HG02870 (cell line): ENCODE results near the gene SRRD.

Experiments used
- ATAC-seq: cut with Tn5 transposase; IDR thresholded peaks from one replicate; pipeline ENCODE4 v1.9.1; 2021; ENCODE audit warnings: mild to moderate bottlenecking, moderate library complexity; ENCODE audit not compliant: unreplicated experiment

The SRRD gene

DNA sequence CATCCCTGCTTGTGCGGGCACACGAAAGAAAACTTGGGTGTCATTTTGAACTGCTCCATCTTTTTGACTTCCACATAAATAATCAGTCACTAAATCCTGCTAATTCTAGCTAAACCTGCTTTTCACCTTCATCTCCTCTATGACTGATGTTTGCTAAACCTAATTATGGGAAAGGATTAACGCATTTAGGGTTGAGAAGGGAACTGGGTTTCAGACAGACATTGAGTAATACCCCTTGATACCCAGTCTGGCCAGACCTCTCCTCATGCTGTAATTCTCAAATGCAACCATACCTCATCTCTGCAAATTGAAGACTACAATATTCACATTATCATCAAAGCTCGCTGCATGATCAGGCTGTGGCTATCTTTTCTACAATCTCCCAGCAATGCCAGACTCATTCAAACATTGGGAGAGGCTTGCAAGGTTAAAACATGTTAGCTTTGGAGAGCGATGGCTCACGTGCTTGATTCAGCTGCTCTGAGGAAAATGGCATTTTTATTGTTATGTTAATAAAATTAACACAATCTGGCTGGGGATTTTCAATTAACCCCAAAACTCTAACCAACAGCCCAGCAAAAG is 2.5 kb upstream of the SRRD start:
- ATAC-seq: no peak

DNA sequence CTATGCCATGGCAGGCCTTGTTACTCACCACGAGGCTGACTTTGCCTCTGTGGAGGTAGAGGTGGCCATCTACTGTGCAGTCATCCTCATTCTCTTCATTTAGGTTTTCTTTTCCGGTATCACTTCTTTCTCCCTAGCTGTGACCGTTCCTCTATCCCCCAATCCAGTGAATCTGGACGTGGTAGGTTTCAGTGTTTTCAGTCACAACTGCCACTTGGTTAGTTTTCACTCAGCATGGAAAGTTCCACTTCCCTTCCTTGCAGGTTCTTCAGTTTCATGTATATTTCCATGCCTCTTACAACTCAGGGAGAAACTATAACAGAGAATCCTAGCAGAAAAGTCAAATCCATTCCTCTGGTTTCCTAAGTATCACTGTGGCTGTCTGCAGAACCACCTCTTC is 2.0 kb upstream of the SRRD start:
- ATAC-seq: no peak

DNA sequence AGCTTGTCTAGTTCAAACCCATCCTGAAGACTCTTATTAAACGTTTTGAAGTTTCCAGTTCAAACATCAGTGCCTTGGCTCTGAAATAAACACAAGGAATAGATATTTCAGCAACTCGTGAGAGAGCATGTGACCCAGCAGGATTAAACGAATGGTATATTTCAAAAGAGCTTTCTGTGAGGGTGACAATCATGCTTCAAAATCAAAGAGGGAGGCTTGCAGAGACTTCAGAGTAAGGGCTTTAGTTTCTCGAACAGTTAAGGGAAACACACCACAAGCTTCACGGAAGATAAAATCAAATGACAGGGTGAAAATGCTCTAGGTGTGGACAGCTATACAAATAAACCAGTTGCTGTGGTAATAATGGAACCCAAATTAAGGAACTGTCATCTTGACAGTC is 1.5 kb upstream of the SRRD start:
- no peak for ATAC-seq

DNA sequence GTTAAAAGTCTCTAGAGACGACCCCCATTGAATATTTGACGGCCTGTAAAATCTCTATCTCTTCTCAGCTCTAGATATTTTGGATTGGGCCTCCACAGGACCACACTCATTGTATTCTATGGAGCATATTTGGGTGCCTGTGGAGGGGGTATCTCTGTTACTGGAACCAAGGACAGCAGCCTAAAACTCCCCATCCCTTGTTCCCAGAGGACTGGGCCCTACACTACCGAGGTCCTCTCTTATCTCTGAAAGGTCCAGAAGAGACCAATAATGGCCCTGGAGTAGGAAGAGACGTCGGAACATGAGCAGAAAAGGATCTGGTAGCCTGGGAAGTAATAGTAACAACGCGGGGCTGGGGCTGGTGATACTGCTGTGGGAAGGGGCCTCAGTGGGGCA is 636 bp upstream of the SRRD start:
- no peak for ATAC-seq

DNA sequence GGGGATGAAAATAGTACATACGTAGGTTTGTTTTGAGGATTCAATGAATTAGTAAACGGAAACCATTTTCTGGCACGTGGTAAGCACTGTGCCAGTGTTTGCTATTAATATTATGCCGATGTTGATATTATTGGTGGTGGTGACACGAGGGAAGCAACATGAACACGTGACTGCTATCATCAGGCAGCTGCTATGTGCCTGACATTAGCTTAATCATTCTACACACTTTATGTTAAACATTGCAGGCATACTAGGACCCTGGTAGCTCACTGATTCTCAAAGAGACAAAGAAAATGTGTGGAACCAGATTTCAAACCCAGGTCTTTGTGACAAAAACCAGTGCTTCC is 656 bp downstream of the SRRD start:
- ATAC-seq: no peak

DNA sequence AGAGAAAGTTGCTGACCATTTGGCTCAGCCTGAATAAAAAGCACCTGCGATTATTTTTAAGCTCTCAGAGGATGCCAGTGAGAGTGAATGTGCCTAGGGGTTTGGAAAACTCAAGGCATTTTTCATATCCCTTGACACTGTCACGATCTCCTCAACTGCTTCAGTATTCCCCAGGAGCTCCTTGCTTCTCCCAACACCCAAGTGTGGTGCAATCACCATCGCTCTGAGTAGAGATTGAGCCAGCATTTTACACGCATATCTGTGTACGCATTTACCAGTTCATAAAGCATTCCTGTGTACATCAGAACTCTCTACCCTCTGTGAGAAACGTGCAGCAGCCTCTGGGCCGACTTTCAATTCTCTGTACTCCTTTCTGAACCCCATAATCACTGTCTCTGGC is 1.3 kb downstream of the SRRD start:
- no peak for ATAC-seq

DNA sequence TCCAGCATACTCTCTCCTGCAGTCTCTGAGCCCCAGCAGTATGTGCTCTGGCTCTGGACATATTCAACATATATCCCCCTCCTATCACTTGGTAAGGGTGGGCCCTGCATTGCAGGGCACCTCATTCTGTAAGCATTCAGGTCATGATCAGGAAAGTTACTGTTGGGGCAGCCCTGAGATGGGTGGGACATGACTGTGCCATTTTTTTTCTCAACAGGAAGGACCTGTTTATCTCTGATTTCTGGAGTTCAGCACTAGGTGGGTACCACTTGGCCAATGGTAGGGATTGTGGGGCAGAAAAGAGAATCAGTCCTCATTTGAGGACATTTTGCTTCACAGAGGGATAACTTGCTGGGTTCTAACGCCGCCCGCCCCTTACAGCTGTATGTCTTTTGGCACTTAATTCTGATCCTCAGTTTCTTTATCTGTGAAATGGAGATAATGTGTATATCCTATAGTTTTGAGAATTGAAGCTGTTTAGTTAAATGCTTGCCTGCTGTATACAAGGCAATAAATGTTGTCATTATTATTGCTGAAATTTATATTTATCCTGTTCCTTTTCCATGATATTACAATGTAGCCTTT is 2.2 kb downstream of the SRRD start:
- ATAC-seq: no peak

DNA sequence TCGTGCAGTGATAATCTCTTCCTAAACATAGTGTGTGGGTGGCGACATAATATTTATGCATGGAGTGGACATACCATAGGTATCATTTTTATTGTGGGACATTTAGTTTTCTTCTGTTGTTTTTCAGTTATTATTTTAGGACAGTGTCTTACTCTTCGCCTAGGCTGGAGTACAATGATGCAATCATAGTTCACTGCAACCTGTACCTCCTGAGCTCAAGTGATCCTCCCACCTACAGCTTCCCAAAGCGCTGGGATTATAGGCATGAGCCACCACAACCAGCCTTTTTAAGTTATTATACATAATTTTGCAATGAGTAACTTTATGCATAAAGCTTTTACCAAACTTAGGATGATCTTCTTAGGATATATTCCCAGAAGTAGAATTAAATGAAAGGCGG is 2.7 kb downstream of the SRRD start:
- no peak for ATAC-seq

DNA sequence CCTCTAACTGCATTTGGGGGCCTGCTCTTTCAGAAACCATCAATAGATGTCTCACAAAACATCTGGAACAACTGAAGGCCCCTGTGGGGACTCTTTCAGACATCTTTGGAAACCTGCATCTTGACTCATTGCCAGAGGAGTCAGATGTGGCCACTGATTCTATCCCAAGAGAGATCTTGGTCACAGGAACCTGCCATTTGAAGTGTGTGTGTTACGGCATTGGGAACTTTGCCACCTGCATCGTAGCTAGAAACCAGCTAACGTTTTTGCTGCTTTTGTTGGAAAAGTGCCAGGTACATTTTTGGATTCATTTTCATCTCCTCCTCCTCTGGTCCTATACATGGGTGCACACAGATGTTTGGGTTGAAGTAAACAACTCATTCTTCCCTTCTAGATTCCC is 4.3 kb downstream of the SRRD start:
- ATAC-seq: no peak

DNA sequence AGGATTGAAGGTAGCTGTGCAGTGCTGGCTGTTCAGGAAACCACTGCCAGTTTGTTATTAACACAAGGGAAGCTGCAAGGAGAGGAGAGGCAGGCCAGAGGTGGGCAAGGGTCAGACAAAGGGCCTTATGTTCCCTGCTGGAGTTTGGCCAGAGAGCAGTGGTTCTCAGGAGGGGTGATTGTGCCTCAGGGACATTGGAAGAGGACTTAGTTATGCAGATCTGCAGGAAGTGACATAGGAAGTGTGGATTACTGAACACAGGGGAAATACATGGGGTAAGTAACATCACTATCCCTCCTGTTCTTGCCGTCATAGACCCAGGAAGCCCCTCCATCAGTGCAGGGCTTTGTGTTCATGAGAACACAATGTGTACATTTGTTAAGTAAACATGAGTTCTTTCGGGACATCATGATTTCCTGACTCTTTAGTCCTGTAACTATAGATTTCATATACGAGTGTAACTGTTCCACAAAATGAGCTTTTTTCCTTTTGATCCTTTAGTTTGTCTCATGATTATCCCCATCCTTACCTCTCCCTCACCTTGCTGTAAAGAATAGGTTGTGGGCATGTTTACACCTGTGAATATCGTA is 5.9 kb downstream of the SRRD start:
- no peak for ATAC-seq

DNA sequence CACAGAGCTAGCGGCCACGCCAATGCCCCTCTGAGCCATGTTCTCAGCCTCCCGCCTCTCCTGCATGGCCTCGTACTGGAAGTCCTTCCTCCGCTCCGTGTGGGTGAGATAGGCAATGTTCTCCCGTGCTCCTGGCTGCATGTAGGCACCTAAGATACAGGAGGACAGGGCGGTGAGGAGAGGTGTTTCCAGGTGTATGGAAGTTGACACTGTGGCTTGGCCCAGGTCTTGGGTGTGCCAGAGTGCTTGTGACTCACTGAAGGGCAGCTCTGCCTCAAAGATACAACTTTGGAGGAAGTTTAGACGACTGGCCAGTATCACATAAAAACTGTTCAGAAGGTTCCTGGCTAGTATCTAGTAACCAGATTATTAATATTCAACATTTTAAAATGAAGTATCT is 8.5 kb downstream of the SRRD start:
- no peak for ATAC-seq

DNA sequence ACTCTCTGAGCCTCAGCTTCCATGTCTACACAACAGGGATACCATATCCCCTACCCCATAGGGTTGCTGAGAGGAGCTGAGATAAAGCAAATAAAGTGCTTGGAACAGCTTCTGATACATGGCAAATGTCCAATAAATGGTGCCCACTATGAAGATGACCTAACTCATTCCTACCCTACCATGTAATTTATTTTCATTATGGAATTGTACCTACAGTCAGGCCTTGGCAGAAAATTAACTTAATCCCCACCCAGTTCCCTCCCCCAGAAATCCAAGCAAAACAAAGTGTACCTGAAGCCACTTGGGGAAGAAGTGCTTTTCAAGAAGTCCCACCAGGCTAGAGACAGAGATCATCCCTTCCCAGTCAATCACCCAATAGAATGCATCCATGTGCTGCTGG is 10.8 kb downstream of the SRRD start:
- ATAC-seq: no peak

DNA sequence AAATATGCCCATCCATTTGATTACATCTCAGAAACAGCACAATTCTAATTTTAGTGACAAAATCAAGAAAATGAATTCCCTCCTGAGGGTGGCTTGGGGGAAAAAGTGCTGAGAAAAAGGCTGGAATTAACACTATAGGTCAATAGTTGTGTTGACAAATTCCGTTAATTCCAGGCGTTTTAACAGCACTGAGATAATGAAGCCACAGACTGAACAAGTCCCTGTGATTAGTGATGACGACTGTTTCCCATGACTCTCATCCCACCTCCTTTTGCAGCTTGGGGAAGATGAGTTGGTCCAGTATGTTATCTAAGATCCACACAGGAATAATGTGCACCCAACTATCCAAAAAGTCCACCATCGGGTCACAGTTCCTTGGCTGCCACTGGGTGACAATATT is 12.8 kb downstream of the SRRD start:
- ATAC-seq: no peak

DNA sequence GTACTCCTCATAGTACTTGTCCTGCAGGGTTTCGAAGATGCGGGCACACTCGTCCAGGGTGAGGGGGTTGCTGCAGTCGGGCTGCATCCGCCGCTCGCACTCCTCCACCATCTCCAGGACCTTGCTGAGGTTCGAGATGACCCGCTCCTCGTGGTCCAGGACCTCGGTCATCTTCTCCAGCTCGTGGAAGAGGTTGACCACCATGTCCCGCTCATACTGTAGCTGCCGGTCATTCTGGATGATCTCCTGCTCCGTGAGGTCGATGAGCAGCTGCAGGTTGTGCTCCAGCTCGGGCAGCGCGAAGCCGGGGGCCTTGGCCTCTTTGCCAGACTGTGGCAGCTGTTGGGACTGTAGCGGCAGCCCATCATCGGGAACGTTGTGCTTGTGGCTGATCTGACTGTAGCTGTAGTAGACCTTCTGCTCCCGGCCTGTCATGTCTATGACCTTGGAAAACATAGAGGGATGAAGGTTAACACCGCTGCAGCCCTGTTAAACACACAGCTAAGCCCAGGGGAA is 15.6 kb downstream of the SRRD start:
- no peak for ATAC-seq

DNA sequence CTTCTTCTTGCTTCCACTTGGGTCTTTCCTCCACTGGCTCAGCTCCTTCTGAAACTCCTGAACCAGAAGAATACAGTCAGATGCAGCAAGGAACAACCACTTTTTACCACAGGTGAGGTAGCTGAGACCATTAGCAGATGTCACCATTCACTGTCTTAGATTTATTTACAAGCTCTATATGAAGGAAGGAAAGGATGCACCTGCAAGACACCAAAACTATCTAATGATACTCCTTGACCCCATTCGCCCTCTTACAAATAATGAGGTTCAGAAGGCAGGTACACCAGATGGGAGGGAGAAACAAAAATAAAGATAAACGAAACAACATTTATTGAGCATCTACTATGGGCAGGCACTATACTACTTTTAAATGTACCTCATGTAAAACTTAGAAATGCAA is 18.3 kb downstream of the SRRD start:
- ATAC-seq: no peak

DNA sequence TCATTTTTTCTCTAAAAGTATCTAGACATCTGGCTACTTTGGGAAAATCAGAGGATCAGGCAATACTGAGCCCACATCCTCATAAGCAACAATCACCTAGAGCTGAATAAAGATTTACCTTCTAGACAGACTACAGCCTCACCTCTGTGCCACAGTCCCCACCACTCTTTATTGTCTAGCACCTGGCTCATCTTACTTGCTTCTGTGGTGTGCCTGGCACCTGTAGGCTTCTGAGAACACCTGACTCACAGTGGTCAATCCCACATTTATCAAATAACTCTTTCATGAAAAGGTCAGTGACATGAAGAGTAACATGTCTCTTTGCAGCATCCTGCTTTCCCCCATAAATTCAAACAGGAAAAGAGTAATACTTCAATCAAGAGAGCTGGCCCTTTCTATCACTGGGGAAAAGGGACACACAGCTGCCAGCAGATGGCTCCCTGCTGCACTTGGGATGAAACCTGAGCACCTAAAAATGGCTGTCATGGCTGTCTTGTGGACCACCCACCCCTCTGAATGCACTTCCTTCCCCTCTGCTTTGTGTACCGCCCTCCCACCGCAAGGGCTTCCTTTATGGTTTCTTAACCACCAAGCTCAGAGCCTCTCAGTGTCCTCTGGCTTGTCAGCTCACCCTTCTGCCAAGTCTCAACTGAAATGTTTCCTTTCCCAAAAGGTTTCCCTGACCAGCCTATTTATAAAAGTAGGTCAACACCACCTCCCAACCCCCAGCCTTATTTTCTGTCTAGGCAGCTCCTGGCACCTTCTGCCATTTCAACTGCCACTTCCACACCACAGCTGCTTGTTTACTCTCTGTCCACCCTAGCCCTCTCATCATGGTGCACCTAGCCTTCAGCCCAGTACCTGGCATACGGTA is 19.2 kb downstream of the SRRD start:
- ATAC-seq: no peak

DNA sequence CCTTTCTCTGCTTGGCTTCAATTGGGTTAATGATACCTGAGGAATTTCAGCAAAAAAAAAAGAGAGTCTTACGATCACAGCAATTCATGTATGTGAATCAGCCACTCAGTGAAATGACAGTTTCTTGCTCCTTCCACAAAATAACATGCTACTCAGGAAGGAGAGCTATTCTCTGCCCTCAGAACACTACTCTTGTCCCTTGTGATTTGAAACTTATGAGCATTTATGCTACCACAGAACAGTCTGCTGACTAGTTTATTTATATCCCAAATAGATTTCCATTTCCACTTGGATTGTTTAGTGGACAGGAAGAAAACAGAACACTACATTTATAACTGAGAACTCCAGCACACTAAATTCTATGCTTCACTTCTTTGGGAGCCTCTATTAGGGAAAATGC is 20.1 kb downstream of the SRRD start:
- ATAC-seq: no peak

DNA sequence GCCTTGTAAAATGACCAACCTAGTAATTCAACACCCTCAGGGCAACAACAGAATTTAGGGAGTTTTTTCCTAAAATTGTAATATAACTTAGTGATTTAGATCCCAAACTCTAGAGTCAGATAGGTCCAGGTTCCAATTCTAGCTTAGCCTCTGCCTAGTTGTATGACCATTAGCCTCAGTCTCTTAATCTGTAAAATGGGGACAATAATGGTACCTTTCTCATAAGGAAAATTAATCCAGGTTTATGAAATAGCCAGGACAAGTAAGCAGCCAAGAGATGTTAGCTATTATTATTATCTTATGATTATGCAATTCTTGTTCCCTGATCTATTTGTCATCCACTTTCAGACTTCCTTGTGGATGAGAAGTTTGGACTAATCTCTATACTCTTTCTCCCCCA is 24.5 kb downstream of the SRRD start:
- no peak for ATAC-seq

DNA sequence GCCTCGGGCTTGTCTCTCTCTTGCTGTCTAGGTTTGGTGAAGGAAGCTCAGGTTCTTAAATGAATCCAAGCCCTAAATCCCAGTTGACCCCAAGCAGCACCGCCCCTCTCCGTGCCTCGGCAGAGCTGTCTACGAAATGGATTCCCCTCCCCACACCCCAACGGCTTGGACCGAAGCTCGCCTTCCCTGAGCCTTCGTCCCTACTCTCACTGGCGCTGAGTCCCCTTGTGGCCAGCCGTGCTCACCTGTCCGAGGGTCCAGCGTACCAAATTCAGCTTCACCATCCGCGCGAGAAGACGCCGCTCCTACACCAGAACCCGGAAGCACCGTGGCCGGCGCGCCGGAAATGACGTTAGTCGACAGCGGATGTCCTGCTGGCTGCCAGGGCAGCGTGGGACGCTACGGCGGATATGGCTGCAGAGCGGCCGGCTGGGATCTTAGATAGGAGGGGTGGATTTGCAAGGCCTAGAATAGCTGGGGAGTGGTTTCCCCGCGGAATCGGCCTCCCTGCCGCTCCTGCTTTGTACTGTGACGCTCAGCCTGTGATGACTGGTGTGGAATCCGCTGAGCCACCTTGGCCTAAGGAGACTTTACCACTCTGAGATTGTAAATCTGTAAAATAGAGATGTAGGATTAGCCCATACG is 28.6 kb downstream of the SRRD start, which contains the start of gene TFIP11:
Gene TFIP11 (minus strand): TSS at position 325 of the 645 bp plus-strand sequence. CDS start 2,201 bp downstream, outside the sequence.
- peak; percentile 89 for ATAC-seq

DNA sequence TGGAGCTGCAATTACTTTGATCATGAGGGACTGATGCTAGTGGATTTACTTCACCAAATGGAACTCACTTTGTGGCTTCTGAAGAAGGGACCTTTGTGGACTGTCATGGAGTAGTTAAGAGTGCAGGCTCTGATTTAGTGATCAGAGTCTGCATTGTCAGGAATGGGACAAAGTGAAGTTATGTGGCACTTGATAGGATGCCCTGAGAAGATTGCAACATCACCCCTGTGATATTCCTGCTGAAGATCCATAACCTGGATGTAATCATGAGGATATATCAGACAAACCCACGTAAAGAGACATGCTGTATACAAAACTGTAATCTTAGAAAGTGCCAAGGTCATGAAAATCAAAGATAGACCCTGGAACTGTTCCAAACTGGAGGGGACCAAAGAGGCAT is 30.2 kb downstream of the SRRD start:
- ATAC-seq: no peak

DNA sequence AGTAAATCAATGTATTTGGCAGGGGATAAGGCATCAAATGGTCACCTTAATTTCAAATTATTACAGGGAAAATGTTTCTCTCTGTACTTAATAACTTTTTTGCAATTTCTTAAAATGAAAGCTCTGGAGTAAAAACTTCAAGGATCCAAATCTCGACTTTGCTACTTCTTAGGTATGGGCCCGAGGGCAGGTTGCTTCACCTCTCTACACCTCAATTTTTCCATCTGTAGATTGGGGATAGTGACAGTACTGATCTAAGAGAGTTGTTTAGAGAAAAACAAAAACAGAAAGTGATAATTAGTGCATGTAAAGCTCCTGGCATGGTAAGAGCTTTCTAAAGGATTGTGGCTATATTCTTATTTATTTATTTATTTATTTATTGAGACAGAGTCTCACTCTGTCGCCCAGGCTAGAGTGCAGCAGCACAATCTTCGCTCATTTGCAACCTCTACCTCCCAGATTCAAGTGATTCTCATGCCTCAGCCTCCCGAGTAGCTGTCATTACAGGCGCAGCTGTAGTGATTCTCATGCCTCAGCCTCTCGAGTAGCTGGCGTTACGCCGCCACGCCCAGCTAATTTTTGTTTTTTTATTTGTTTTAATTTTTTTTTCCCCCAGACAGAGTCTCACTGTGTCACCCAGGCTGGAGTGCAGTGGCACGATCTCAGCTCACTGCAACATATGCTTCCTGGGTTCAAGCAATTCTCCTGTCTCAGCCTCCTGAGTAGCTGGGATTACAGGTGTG is 30.9 kb downstream of the SRRD start:
- ATAC-seq: no peak
